AG04450 (cell line): ENCODE measurements around the gene PRDX1. TPM values are rescaled to one million over a fixed set of nuclear protein-coding genes. Genes with fewer than 3 reads are reported as not detected.

Experiments used
- CTCF ChIA-PET: fragments of 300-600, 350-600 bp; formaldehyde crosslinking; extraction: SDS; loops from one replicate; lab custom pipeline; 2022; ENCODE audit warnings: antibody characterized with exemption, inconsistent platforms; lab: Charles Lee
- POLR2A ChIA-PET: fragments of 350-600 bp; formaldehyde crosslinking; extraction: SDS; loops from one replicate; lab custom pipeline; 2021; ENCODE audit warnings: antibody characterized with exemption, inconsistent platforms; lab: Yijun Ruan, JAX
- DNase-seq: peaks from one replicate; pipeline ENCODE4 v3.0.0-alpha.2; 2011; ENCODE audit warnings: low read depth, low spot score
- H3K27ac ChIP-seq: one replicate; pipeline ENCODE4 v1.5.1; 2012; ENCODE audit warnings: low read depth, low read length, control low read depth
- H3K27me3 ChIP-seq: one replicate; pipeline ENCODE4 v1.6.0; 2012; ENCODE audit warnings: low read length; ENCODE audit not compliant: control insufficient read depth, insufficient read depth
- H3K4me3 ChIP-seq: 2 replicates; pipeline ENCODE4 v1.5.1; 2011; ENCODE audit warnings: mild to moderate bottlenecking, low read depth, low read length, control low read depth
- H3K9me3 ChIP-seq: 2 replicates; pipeline ENCODE4 v1.5.1; 2012; ENCODE audit warnings: low read length; ENCODE audit not compliant: control insufficient read depth, insufficient read depth
- CTCF ChIP-seq: IDR thresholded peaks from 2 replicates; pipeline ENCODE4 v1.5.1; 2011; ENCODE audit warnings: low read depth, low read length, control low read depth, inconsistent platforms
- polyA plus RNA-seq: library from polyadenylated mRNA; depleted of rRNA; stranded (reverse); fragments of >200 nt; gene quantifications from 2 replicates; pipeline ENCODE4 v1.2.3, GENCODE V29; 2011

Gene PRDX1
- polyA plus RNA-seq, 1 experiment = 1,110 TPM

GRCh38 chr1:45568421-45568820, 46.7 kb upstream of the PRDX1 start:
- CTCF ChIA-PET = interaction anchor here (0.7 to 5.2 kb wide), 10 partner anchors 9 to 554 kb away, joined by 3 to 49 read pairs (median 6); partner anchors contain the start of genes CCDC163 and MMACHC
- Histone ChIP-seq H3K27ac (peak overlapping the region; percentile 31), H3K9me3 (no peaks in the 10 kb centered on the region), H3K27me3 (no peaks in the 10 kb centered on the region), H3K4me3 (no peak overlapping the region)
- no peak for DNase-seq
- POLR2A ChIA-PET = interaction anchor here (0.6 to 4.5 kb wide), 2 partner anchors 47 to 139 kb away, joined by 8 to 37 read pairs; partner anchors contain the start of gene PRDX1
- no peak for TF ChIP-seq CTCF

GRCh38 chr1:45567911-45568310, 46.2 kb upstream of the PRDX1 start:
- Histone ChIP-seq H3K4me3 (no peak overlapping the region), H3K27me3 (no peaks in the 10 kb centered on the region), H3K27ac (no peak overlapping the region), H3K9me3 (no peaks in the 10 kb centered on the region)
- no peak for TF ChIP-seq CTCF
- DNase-seq = no peak
- ChIA-PET CTCF (interaction anchor here (0.7 to 5.2 kb wide), 5 partner anchors 9 to 207 kb away, joined by 3 to 49 read pairs (median 10); partner anchors contain the start of genes CCDC163 and MMACHC), POLR2A (interaction anchor here (4.5 kb wide), 1 partner anchor 47 kb away, joined by 37 read pairs; the partner anchor contains the start of gene PRDX1)

- no peaks in the 10 kb centered on the region for H3K9me3 ChIP-seq
- DNase-seq = no peak
- no peak overlapping the region for H3K27ac ChIP-seq
- H3K27me3 ChIP-seq = no peaks in the 10 kb centered on the region
- ChIA-PET CTCF (interaction anchor here (0.8 to 1.6 kb wide), 4 partner anchors 16 to 207 kb away, joined by 3 to 8 read pairs (median 6); partner anchors contain the start of gene AKR1A1), POLR2A (interaction anchor here (1.1 to 2.6 kb wide), 2 partner anchors 16 to 45 kb away, joined by 5 to 18 read pairs; partner anchors contain the start of genes AKR1A1 and PRDX1)
- H3K4me3 ChIP-seq = no peak overlapping the region
- no peak for TF ChIP-seq CTCF
Observed at GRCh38 chr1:45566722-45567121, 45.0 kb upstream of the PRDX1 start.

- ChIA-PET POLR2A (interaction anchor here (1.3 kb wide), 1 partner anchor 42 kb away, joined by 6 read pairs; the partner anchor contains the start of gene PRDX1), CTCF (no interaction called here)
- H3K9me3 ChIP-seq = no peaks in the 10 kb centered on the region
- H3K27me3 ChIP-seq = no peaks in the 10 kb centered on the region
- TF ChIP-seq CTCF = no peak
- H3K27ac ChIP-seq = no peak overlapping the region
- DNase-seq = no peak
- H3K4me3 ChIP-seq = no peak overlapping the region
Observed at GRCh38 chr1:45563843-45564242, 42.2 kb upstream of the PRDX1 start.

GRCh38 chr1:45557422-45557944, 35.8 kb upstream of the PRDX1 start:
- ChIA-PET CTCF (interaction anchor here (0.5 to 1.7 kb wide), 3 partner anchors 11 to 67 kb away, joined by 3 to 5 read pairs (median 3); no protein-coding TSS in a partner anchor), POLR2A (interaction anchor here (3.5 kb wide), 1 partner anchor 36 kb away, joined by 20 read pairs; the partner anchor contains the start of gene PRDX1)
- no peak for DNase-seq
- no peaks in the 10 kb centered on the region for H3K27me3 ChIP-seq
- peaks cover 3% of the 10 kb centered on the region; the same call in 1 of the 2 replicates for H3K9me3 ChIP-seq
- H3K4me3 ChIP-seq = no peak overlapping the region
- TF ChIP-seq CTCF = no peak
- H3K27ac ChIP-seq = no peak overlapping the region
